ENCODE measurements around the gene GDI1. TPM values are rescaled to one million over a fixed set of nuclear protein-coding genes. Genes with fewer than 3 reads are reported as not detected.
A peak's percentile ranks its signal among the peaks of the same experiment; 100 is the strongest.
"Not testable (repeated sequence)": the region's sequence is repeated elsewhere in the genome, so short reads cannot be mapped to it uniquely, and the experiment has no call there.

The GDI1 gene
- total RNA-seq (159 and 190 TPM in 2 replicates), polyA plus RNA-seq (131 and 144 TPM in 2 replicates)

- no peak for TF ChIP-seq CTCF (IDR thresholded peaks at IDR 0.05; ENCODE audit: low read depth, low read length)
- H3K36me3 ChIP-seq: no peaks in the 10 kb centered on the region
- H3K27ac ChIP-seq: peak within 1 kb of the TSS; percentile 99
- H3K9me3 ChIP-seq (ENCODE audit: low read depth): no peaks in the 10 kb centered on the region
- H3K4me3 ChIP-seq: peak within 1 kb of the TSS; percentile 74
- H3K27me3 ChIP-seq: no peaks in the 10 kb centered on the region
- no peaks in the 10 kb centered on the region for H3K4me1 ChIP-seq (ENCODE audit: low read depth)
- DNase-seq (ENCODE audit: low read depth in 1 of 2, low spot score in 1 of 2): peak; percentile 59 to 64
Observed at GRCh38 chrX:154436983-154437752, at the start of gene GDI1. GDI1 (plus strand) TSS chrX:154437154; CDS start chrX:154437255, 101 bp downstream.

- not testable (repeated sequence) for H3K27ac ChIP-seq; H3K9me3 ChIP-seq (ENCODE audit: low read depth); H3K4me3 ChIP-seq; DNase-seq (ENCODE audit: low read depth in 1 of 2, low spot score in 1 of 2); H3K27me3 ChIP-seq; H3K36me3 ChIP-seq; H3K4me1 ChIP-seq (ENCODE audit: low read depth)
Observed at GRCh38 chrX:154388094-154388493, 48.9 kb upstream of the GDI1 start.

- not testable (repeated sequence) for H3K4me3 ChIP-seq; H3K4me1 ChIP-seq (ENCODE audit: low read depth); H3K27me3 ChIP-seq; H3K27ac ChIP-seq; H3K36me3 ChIP-seq; DNase-seq (ENCODE audit: low read depth in 1 of 2, low spot score in 1 of 2); H3K9me3 ChIP-seq (ENCODE audit: low read depth)
Observed at GRCh38 chrX:154388649-154389048, 48.3 kb upstream of the GDI1 start.

- not testable (repeated sequence) for H3K9me3 ChIP-seq (ENCODE audit: low read depth); H3K4me1 ChIP-seq (ENCODE audit: low read depth); H3K4me3 ChIP-seq; DNase-seq (ENCODE audit: low read depth in 1 of 2, low spot score in 1 of 2); H3K36me3 ChIP-seq; H3K27ac ChIP-seq; H3K27me3 ChIP-seq
Observed at GRCh38 chrX:154389812-154390747, 46.9 kb upstream of the GDI1 start.

GRCh38 chrX:154396363-154396762 lies 40.6 kb upstream of the GDI1 start:
- not testable (repeated sequence) for H3K4me3 ChIP-seq; H3K9me3 ChIP-seq (ENCODE audit: low read depth); DNase-seq (ENCODE audit: low read depth in 1 of 2, low spot score in 1 of 2); H3K27me3 ChIP-seq; H3K4me1 ChIP-seq (ENCODE audit: low read depth); H3K27ac ChIP-seq
- peaks cover 12% of the 10 kb centered on the region for H3K36me3 ChIP-seq

GRCh38 chrX:154396973-154397887 lies 39.7 kb upstream of the GDI1 start:
- Histone ChIP-seq H3K4me1 (ENCODE audit: low read depth) (peaks cover 4% of the 10 kb centered on the region), H3K27me3 (no peaks in the 10 kb centered on the region), H3K4me3 (peak overlapping the region; percentile 39), H3K9me3 (ENCODE audit: low read depth) (no peaks in the 10 kb centered on the region), H3K36me3 (peaks cover 12% of the 10 kb centered on the region), H3K27ac (peak overlapping the region; percentile 99)
- peak; percentile 52 to 70 for DNase-seq (ENCODE audit: low read depth in 1 of 2, low spot score in 1 of 2)
- no peak for TF ChIP-seq CTCF (IDR thresholded peaks at IDR 0.05; ENCODE audit: low read depth, low read length)
